Sigmoid colon (tissue), 4 donors: ENCODE results near the gene EPHA7.

Experiments
- EP300 ChIP-seq, 4 donors: sonication (generic); formaldehyde crosslinking; IDR thresholded peaks; one replicate each; pipeline ENCODE4 v1.6.1; 2017; ENCODE audit warnings: antibody characterized with exemption in 4 of 4
- TF ChIP-seq, protein P1 (sequence below), 4 experiments: fragments of 450-650 bp in 3 of 4; fragments of 200-600 bp in 1 of 4; IDR thresholded peaks; one replicate each; pipeline ENCODE4 v1.5.1; 2016 to 2019; ENCODE audit warnings: antibody characterized with exemption in 4 of 4, mild to moderate bottlenecking in 3 of 4, moderate library complexity in 2 of 4

DNA sequence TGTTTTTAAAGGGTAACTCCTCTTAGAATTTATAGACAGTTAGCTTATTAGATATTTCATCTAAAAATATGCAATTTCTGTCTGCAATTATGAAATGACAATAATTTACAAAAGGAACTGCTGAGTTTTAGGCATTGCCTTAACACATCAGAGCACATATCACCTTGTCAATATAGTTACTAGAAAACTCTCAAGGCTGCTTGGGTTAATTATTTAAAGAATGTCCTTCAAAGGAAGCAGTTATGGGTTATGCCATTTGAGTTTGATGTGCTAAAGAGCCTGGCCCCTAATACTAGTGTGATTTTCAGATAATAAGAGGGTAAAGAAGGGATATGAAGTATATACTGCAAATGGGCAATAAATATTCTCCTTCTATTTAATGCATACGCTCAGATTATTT is 192.5 kb downstream of the EPHA7 start:
- no peak for TF ChIP-seq EP300 (IDR thresholded peaks at IDR 0.05)
- TF ChIP-seq, protein P1, sequence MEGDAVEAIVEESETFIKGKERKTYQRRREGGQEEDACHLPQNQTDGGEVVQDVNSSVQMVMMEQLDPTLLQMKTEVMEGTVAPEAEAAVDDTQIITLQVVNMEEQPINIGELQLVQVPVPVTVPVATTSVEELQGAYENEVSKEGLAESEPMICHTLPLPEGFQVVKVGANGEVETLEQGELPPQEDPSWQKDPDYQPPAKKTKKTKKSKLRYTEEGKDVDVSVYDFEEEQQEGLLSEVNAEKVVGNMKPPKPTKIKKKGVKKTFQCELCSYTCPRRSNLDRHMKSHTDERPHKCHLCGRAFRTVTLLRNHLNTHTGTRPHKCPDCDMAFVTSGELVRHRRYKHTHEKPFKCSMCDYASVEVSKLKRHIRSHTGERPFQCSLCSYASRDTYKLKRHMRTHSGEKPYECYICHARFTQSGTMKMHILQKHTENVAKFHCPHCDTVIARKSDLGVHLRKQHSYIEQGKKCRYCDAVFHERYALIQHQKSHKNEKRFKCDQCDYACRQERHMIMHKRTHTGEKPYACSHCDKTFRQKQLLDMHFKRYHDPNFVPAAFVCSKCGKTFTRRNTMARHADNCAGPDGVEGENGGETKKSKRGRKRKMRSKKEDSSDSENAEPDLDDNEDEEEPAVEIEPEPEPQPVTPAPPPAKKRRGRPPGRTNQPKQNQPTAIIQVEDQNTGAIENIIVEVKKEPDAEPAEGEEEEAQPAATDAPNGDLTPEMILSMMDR (IDR thresholded peaks at IDR 0.05), result no peak
